BJ (cell line): ENCODE data around the gene STARD3. TPM values are rescaled to one million over a fixed set of nuclear protein-coding genes. Genes with fewer than 3 reads are reported as not detected.

Experiments used
- CTCF ChIA-PET: fragments of 350-600 bp; formaldehyde crosslinking; extraction: SDS; loops from one replicate; lab custom pipeline; 2021; ENCODE audit warnings: antibody characterized with exemption, inconsistent platforms; lab: Yijun Ruan, JAX
- POLR2A ChIA-PET: fragments of 300-600 bp; sonication (Branson Sonifier 250); formaldehyde crosslinking; extraction: SDS; loops from one replicate; lab custom pipeline; 2021; ENCODE audit warnings: antibody characterized with exemption; lab: Charles Lee
- DNase-seq: peaks from one replicate; pipeline ENCODE4 v3.0.0-alpha.2; 2011; ENCODE audit warnings: low read depth
- H3K27me3 ChIP-seq: 2 replicates; pipeline ENCODE4 v1.6.0; 2011; ENCODE audit warnings: low read length; ENCODE audit not compliant: control insufficient read depth, insufficient read depth
- H3K36me3 ChIP-seq: 2 replicates; pipeline ENCODE4 v1.5.1; 2011; ENCODE audit warnings: low read length; ENCODE audit not compliant: control insufficient read depth, insufficient read depth
- H3K4me3 ChIP-seq: 2 replicates; pipeline ENCODE4 v1.5.1; 2011; ENCODE audit warnings: low read depth, mild to moderate bottlenecking, control low read depth, low read length
- polyA plus RNA-seq: library from polyadenylated mRNA; depleted of rRNA; stranded (reverse); fragments of >200 nt; gene quantifications from 2 replicates; pipeline ENCODE4 v1.2.3, GENCODE V29; 2011
- TF ChIP-seq, protein P1 (sequence below): IDR thresholded peaks from 2 replicates; pipeline ENCODE4 v1.5.1; 2011; ENCODE audit warnings: low read depth, mild to moderate bottlenecking, control low read depth, inconsistent platforms, low read length, moderate library complexity; ENCODE audit not compliant: insufficient read depth

The STARD3 gene
- polyA plus RNA-seq, 1 experiment, result 93.8 TPM

DNA sequence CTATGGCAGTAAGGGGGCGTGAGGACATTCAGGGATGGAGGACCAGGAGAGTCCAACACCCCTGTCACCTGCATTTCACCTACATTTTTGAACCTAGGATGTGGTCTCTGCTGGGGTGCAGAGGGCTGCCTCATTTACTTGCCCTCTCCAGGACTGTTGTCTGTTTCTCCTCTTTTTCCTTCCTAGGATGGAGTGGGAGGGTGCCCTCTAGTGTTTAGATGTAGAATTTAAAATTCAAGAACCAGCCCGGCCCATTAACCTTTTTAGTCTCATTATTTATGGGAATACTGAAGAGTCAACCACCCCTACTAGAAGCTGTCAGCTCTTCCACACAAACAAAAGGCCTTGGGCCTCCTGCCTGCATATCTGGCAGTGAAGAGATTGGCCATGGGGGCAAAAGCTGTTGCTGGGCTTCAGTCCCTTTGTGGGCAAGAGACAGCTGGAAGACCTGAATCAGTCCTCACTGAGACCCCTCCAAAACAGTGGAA lies 2.5 kb upstream of the STARD3 start:
- TF ChIP-seq, protein P1, sequence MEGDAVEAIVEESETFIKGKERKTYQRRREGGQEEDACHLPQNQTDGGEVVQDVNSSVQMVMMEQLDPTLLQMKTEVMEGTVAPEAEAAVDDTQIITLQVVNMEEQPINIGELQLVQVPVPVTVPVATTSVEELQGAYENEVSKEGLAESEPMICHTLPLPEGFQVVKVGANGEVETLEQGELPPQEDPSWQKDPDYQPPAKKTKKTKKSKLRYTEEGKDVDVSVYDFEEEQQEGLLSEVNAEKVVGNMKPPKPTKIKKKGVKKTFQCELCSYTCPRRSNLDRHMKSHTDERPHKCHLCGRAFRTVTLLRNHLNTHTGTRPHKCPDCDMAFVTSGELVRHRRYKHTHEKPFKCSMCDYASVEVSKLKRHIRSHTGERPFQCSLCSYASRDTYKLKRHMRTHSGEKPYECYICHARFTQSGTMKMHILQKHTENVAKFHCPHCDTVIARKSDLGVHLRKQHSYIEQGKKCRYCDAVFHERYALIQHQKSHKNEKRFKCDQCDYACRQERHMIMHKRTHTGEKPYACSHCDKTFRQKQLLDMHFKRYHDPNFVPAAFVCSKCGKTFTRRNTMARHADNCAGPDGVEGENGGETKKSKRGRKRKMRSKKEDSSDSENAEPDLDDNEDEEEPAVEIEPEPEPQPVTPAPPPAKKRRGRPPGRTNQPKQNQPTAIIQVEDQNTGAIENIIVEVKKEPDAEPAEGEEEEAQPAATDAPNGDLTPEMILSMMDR, result peak; percentile 74
- ChIA-PET POLR2A (no interaction called here), CTCF (interaction anchor here (0.7 to 7.9 kb wide), 15 partner anchors 9 to 956 kb away, joined by 3 to 157 read pairs (median 4); partner anchors contain the start of genes PGAP3 and PNMT)
- Histone ChIP-seq H3K27me3 (peaks cover 19% of the 10 kb centered on the region), H3K36me3 (no peaks in the 10 kb centered on the region), H3K4me3 (no peak overlapping the region)
- no peak for DNase-seq

DNA sequence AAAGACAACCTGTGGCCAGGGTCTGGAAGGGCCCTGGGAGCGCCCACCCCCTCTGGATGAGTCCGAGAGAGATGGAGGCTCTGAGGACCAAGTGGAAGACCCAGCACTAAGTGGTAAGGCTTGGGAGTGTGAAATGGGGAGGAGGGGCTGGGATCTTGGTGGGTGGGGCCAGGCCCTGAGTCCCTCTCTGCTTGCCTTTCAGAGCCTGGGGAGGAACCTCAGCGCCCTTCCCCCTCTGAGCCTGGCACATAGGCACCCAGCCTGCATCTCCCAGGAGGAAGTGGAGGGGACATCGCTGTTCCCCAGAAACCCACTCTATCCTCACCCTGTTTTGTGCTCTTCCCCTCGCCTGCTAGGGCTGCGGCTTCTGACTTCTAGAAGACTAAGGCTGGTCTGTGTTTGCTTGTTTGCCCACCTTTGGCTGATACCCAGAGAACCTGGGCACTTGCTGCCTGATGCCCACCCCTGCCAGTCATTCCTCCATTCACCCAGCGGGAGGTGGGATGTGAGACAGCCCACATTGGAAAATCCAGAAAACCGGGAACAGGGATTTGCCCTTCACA lies 1.2 kb upstream of the STARD3 start:
- ChIA-PET POLR2A (no interaction called here), CTCF (interaction anchor here (0.6 to 13.1 kb wide), 11 partner anchors 8 to 94 kb away, joined by 3 to 157 read pairs (median 8); partner anchors contain the start of gene PNMT)
- TF ChIP-seq, protein P1, result no peak
- Histone ChIP-seq H3K4me3 (no peak overlapping the region), H3K36me3 (no peaks in the 10 kb centered on the region), H3K27me3 (peaks cover 15% of the 10 kb centered on the region)
- no peak for DNase-seq

DNA sequence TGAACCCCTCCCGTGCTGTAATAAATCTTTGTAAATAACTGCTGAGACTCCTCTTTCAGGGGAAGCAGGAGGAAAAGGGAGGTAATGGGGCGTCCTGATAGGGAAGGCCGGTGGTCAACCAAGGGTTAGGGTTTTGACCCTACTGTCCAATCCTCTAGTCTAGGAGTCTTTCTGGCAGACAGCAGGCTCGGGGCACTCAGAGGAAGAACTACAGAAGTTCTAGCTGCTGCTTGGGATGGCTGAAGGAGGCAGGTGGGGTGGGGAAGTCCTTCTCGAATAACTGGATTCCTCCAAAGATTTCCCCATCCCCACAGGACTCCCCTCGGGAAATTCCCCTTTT lies 387 bp upstream of the STARD3 start:
- peaks cover 11% of the 10 kb centered on the region for H3K27me3 ChIP-seq
- TF ChIP-seq, protein P1, result no peak
- peak overlapping the region; percentile 84 for H3K4me3 ChIP-seq
- DNase-seq, result no peak
- ChIA-PET POLR2A (interaction anchor here (0.6 kb wide), 1 partner anchor 75 kb away, joined by 3 read pairs; no protein-coding TSS in a partner anchor), CTCF (interaction anchor here (13.1 kb wide), 1 partner anchor 15 kb away, joined by 107 read pairs; no protein-coding TSS in a partner anchor)
- H3K36me3 ChIP-seq, result no peaks in the 10 kb centered on the region

DNA sequence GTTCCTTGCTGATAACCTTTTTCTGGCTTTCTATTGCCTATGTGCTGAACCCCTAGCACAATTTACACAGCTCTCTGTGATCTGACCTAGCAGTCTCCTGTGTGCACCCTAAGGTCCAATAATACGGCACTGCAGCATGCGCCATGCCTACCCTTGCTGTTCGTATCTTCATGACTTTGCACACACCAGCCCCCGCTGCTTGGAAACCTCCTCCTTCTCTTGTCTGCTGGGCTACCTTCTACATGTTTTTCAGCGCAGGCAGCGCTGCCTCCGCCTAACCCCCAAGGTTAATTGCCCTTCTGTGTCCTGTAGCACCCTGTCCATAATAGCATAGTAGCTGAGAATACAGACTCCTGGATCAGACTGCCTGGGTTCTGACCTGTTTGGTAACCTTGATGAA lies 1.4 kb downstream of the STARD3 start:
- DNase-seq, result no peak
- Histone ChIP-seq H3K4me3 (no peak overlapping the region), H3K36me3 (no peaks in the 10 kb centered on the region), H3K27me3 (no peaks in the 10 kb centered on the region)
- TF ChIP-seq, protein P1, result no peak
- POLR2A ChIA-PET, result no interaction called here
- CTCF ChIA-PET, result interaction anchor here (0.9 to 13.1 kb wide), 4 partner anchors 15 to 34 kb away, joined by 3 to 107 read pairs (median 31); partner anchors contain the start of gene PNMT

DNA sequence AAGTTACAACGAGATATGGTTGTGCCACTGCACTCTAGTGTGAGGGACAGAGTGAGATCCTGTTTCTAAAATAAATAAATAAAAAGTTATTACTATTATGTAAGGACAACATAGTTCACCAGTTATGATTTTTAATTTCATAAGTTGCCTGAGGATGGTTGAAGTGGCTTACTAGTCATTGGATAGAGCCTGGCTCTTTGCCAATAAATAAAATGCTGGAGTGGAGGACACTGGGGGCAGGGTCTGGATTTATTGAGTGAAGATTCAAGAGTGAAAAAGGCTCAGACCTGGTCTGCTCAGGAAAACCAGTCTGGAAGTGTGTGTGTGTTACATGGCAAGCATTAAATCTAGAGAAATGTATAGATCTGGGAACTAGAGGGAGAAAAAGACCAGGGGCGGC lies 2.1 kb downstream of the STARD3 start:
- TF ChIP-seq, protein P1, result no peak
- no peak for DNase-seq
- Histone ChIP-seq H3K27me3 (no peaks in the 10 kb centered on the region), H3K4me3 (no peak overlapping the region), H3K36me3 (no peaks in the 10 kb centered on the region)
- CTCF ChIA-PET, result interaction anchor here (1.0 to 13.1 kb wide), 3 partner anchors 15 to 33 kb away, joined by 3 to 107 read pairs (median 59); no protein-coding TSS in a partner anchor
- POLR2A ChIA-PET, result no interaction called here
